Measurements from ENCODE around the gene BMP8A.

Gene BMP8A

DNA sequence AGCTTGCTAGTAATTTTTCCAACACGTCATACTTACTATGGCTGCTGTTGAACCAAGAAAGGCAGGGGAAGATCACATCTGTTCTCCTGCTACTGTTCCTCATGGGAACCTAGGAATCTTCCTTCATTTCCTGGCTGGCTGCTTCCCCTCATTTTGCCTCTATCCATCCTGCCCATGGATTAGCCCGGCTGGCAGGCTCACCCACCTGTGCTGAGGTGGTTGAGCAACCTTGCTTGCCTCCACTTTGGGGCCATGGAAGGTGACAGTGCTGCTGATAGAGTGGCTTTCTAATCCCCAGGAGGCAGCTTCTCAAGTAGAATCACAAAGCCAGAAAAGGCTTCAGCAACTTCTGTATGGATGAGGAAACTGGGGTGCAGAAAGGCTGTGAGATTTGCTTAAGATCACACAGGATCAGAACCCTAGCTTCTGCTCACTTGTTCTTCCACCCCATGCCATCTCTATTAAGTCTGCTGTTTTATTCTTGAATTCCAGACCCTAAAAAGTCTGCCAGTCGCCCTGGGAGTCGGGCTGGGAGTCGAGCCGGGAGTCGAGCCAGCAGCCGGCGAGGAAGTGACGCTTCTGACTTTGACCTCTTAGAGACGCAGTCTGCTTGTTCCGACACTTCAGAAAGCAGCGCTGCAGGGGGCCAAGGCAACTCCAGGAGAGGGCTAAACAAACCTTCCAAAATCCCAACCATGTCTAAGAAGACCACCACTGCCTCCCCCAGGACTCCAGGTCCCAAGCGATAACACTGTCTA lies 6.2 kb upstream of the BMP8A start:
- H3K4ac ChIP-seq (ENCODE audit: low read depth, low read length): no peak overlapping the region
- no peak overlapping the region for H3K27ac ChIP-seq (ENCODE audit: low read depth, low read length)
- no peak overlapping the region for H3K18ac ChIP-seq (ENCODE audit: low read length)
- H3K4me3 ChIP-seq (ENCODE audit: low read length): no peak overlapping the region
- no peak overlapping the region for H3K9ac ChIP-seq (ENCODE audit: low read length)
- H2AK5ac ChIP-seq (ENCODE audit: low read length): no peak overlapping the region
- no peaks in the 10 kb centered on the region for H3K4me1 ChIP-seq (ENCODE audit: control insufficient read depth, low read depth, low read length)
- peaks cover 3% of the 10 kb centered on the region for H3K27me3 ChIP-seq (ENCODE audit: insufficient read depth, low read length, poor library complexity)
- no peak for DNase-seq
- no peak overlapping the region for H2BK120ac ChIP-seq (ENCODE audit: low read depth, low read length)
- no peaks in the 10 kb centered on the region for H3K79me1 ChIP-seq (ENCODE audit: low read length)
- no CpG with 5 or more reads among the region's 14 CpGs for WGBS (ENCODE audit: extremely low coverage, insufficient coverage, low lambda C conversion rate)
- H2BK15ac ChIP-seq (replicated peaks; ENCODE audit: low read depth): no peak overlapping the region
- peaks cover 18% of the 10 kb centered on the region for H3K36me3 ChIP-seq (ENCODE audit: control insufficient read depth, insufficient read depth, low read length)
- H3K23ac ChIP-seq (ENCODE audit: low read length): no peak overlapping the region
- H3K79me2 ChIP-seq (ENCODE audit: control insufficient read depth, insufficient read depth, low read length): no peaks in the 10 kb centered on the region
- H4K5ac ChIP-seq (ENCODE audit: low read length): no peak overlapping the region
- no peak overlapping the region for H4K8ac ChIP-seq (ENCODE audit: low read depth, low read length)
- no peak overlapping the region for H2BK5ac ChIP-seq (ENCODE audit: low read length)
- no peak overlapping the region for H3K56ac ChIP-seq (ENCODE audit: low read length)
- no peak overlapping the region for H3K4me2 ChIP-seq (ENCODE audit: low read length)

DNA sequence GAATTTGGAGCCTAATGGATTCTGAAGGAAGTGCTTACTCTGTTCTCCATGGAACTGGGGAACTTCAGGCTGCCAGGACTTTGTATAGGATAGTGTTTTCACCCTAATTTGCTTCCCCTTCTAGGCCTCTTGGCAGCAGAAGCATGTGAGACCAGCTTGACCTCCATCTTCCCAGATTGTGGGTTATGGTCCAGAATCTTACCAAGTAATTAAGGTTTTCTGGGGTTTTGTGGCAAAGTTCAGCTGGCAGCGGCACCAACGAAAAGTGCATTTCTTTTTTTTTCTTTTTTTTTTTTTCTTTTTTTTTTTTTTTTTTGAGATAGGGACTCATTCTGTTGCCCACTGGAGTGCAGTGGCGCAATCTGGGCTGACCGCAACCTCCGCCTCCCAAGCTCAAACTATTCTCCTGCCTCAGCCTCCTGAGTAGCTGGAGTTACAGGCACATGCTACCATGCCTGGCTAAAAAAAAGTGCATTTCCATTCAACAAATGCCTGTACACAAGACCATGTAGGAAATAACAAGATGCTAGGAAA lies 3.4 kb upstream of the BMP8A start:
- Histone ChIP-seq H2AK5ac (ENCODE audit: low read length) (no peak overlapping the region), H3K56ac (ENCODE audit: low read length) (no peak overlapping the region), H3K4me1 (ENCODE audit: control insufficient read depth, low read depth, low read length) (no peaks in the 10 kb centered on the region), H3K4me2 (ENCODE audit: low read length) (no peak overlapping the region), H4K5ac (ENCODE audit: low read length) (no peak overlapping the region), H2BK5ac (ENCODE audit: low read length) (no peak overlapping the region), H3K4ac (ENCODE audit: low read depth, low read length) (no peak overlapping the region), H3K23ac (ENCODE audit: low read length) (no peak overlapping the region), H3K79me2 (ENCODE audit: control insufficient read depth, insufficient read depth, low read length) (no peaks in the 10 kb centered on the region), H2BK15ac (replicated peaks; ENCODE audit: low read depth) (no peak overlapping the region), H3K27ac (ENCODE audit: low read depth, low read length) (no peak overlapping the region), H4K8ac (ENCODE audit: low read depth, low read length) (no peak overlapping the region), H3K18ac (ENCODE audit: low read length) (no peak overlapping the region), H3K27me3 (ENCODE audit: insufficient read depth, low read length, poor library complexity) (peaks cover 16% of the 10 kb centered on the region), H2BK120ac (ENCODE audit: low read depth, low read length) (no peak overlapping the region), H3K79me1 (ENCODE audit: low read length) (no peaks in the 10 kb centered on the region), H3K36me3 (ENCODE audit: control insufficient read depth, insufficient read depth, low read length) (peaks cover 18% of the 10 kb centered on the region), H3K9ac (ENCODE audit: low read length) (no peak overlapping the region), H3K4me3 (ENCODE audit: low read length) (no peak overlapping the region)
- no peak for DNase-seq
- no CpG with 5 or more reads among the region's 5 CpGs for WGBS (ENCODE audit: extremely low coverage, insufficient coverage, low lambda C conversion rate)

DNA sequence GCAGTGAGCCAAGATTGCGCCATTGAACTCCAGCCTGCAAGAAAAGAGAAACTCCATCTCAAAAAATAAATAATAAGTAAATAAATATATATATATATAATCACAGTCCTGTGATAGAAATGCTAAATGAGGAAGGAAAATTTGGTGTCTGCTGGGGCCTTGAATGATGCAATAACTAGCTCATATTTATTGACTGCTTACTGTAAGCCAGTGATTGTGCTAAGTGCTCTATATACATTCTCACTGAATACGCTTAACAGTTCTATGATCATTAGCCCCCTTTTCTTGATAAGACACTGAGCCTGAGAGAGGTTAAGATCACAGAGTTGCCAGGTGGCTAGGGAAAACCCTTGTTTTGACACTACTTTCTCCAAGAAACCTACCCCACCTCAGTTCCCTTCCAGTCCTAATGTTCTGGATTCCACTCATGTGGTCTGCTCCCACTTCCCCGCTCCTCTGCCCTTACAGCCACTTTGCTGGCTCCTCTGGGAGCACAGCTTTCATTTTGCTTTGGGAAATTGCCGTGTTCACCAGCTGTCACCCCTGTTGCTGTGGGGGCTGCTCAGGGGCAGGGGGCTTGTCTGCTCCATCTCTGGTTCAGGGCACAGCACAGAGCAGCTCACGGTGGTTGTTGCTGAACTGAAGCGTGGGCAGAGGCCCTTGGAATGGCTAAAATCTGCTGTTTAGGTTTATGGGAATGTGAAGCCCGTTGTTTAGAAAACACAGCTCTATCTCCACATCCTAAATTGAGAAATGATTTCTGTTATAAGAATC lies 2.5 kb upstream of the BMP8A start:
- no peak overlapping the region for H3K18ac ChIP-seq (ENCODE audit: low read length)
- peaks cover 20% of the 10 kb centered on the region for H3K27me3 ChIP-seq (ENCODE audit: insufficient read depth, low read length, poor library complexity)
- no CpG with 5 or more reads among the region's 7 CpGs for WGBS (ENCODE audit: extremely low coverage, insufficient coverage, low lambda C conversion rate)

DNA sequence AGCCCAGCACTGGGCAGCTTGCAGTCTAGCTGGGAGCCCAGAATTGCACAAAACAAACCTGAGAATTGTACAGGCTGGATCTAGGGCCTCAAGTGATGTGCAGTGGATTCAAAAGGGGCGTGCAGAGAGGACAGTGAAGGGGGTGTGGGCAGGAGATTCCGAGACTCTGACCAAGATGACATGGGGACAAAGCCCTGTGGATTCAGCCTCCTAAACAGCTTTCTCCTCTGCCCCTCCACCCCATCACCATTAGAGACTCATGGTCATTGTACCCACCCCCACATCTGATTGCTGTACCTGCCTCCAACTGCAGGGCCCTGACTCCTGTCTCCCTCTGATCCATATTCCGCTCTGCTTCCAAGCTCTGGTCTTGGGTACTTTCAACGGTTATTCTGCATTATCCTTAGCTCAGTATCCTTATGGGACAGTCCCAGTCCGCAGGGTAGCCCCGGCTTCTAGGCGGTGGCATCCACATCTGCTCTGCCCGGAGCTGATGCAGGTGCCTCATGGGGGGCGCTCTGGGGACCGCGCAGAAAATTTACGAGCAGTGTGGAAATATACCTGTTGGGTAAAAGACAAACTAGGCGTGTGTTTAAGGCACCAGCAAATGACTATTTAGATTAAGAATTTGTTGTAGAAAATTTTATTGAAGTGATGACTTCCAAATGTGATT lies 1.7 kb upstream of the BMP8A start:
- no peaks in the 10 kb centered on the region for H3K79me1 ChIP-seq (ENCODE audit: low read length)
- no peaks in the 10 kb centered on the region for H3K79me2 ChIP-seq (ENCODE audit: control insufficient read depth, insufficient read depth, low read length)
- no peak overlapping the region for H3K4ac ChIP-seq (ENCODE audit: low read depth, low read length)
- H3K18ac ChIP-seq (ENCODE audit: low read length): no peak overlapping the region
- no peak overlapping the region for H3K4me2 ChIP-seq (ENCODE audit: low read length)
- no peak overlapping the region for H4K8ac ChIP-seq (ENCODE audit: low read depth, low read length)
- H2BK120ac ChIP-seq (ENCODE audit: low read depth, low read length): no peak overlapping the region
- no peak overlapping the region for H2BK15ac ChIP-seq (replicated peaks; ENCODE audit: low read depth)
- no peak overlapping the region for H3K56ac ChIP-seq (ENCODE audit: low read length)
- H3K23ac ChIP-seq (ENCODE audit: low read length): no peak overlapping the region
- no peaks in the 10 kb centered on the region for H3K4me1 ChIP-seq (ENCODE audit: control insufficient read depth, low read depth, low read length)
- no CpG with 5 or more reads among the region's 13 CpGs for WGBS (ENCODE audit: extremely low coverage, insufficient coverage, low lambda C conversion rate)
- DNase-seq: no peak
- peaks cover 13% of the 10 kb centered on the region for H3K36me3 ChIP-seq (ENCODE audit: control insufficient read depth, insufficient read depth, low read length)
- H3K9ac ChIP-seq (ENCODE audit: low read length): no peak overlapping the region
- no peak overlapping the region for H3K27ac ChIP-seq (ENCODE audit: low read depth, low read length)
- H4K5ac ChIP-seq (ENCODE audit: low read length): no peak overlapping the region
- no peak overlapping the region for H2AK5ac ChIP-seq (ENCODE audit: low read length)
- H3K27me3 ChIP-seq (ENCODE audit: insufficient read depth, low read length, poor library complexity): peaks cover 20% of the 10 kb centered on the region
- H3K4me3 ChIP-seq (ENCODE audit: low read length): no peak overlapping the region
- H2BK5ac ChIP-seq (ENCODE audit: low read length): no peak overlapping the region

More for the DNA sequence above, 2.5 kb upstream of the BMP8A start:
- no peak for DNase-seq
- Histone ChIP-seq H2BK120ac (ENCODE audit: low read depth, low read length) (no peak overlapping the region), H3K4me1 (ENCODE audit: control insufficient read depth, low read depth, low read length) (no peaks in the 10 kb centered on the region), H3K4ac (ENCODE audit: low read depth, low read length) (no peak overlapping the region), H3K56ac (ENCODE audit: low read length) (no peak overlapping the region), H3K79me2 (ENCODE audit: control insufficient read depth, insufficient read depth, low read length) (no peaks in the 10 kb centered on the region), H3K27ac (ENCODE audit: low read depth, low read length) (no peak overlapping the region), H4K5ac (ENCODE audit: low read length) (no peak overlapping the region), H3K79me1 (ENCODE audit: low read length) (no peaks in the 10 kb centered on the region), H4K8ac (ENCODE audit: low read depth, low read length) (no peak overlapping the region), H2BK15ac (replicated peaks; ENCODE audit: low read depth) (no peak overlapping the region), H3K4me2 (ENCODE audit: low read length) (no peak overlapping the region), H3K23ac (ENCODE audit: low read length) (no peak overlapping the region), H3K9ac (ENCODE audit: low read length) (no peak overlapping the region), H2BK5ac (ENCODE audit: low read length) (no peak overlapping the region), H3K36me3 (ENCODE audit: control insufficient read depth, insufficient read depth, low read length) (peaks cover 16% of the 10 kb centered on the region), H3K4me3 (ENCODE audit: low read length) (no peak overlapping the region), H2AK5ac (ENCODE audit: low read length) (no peak overlapping the region)

DNA sequence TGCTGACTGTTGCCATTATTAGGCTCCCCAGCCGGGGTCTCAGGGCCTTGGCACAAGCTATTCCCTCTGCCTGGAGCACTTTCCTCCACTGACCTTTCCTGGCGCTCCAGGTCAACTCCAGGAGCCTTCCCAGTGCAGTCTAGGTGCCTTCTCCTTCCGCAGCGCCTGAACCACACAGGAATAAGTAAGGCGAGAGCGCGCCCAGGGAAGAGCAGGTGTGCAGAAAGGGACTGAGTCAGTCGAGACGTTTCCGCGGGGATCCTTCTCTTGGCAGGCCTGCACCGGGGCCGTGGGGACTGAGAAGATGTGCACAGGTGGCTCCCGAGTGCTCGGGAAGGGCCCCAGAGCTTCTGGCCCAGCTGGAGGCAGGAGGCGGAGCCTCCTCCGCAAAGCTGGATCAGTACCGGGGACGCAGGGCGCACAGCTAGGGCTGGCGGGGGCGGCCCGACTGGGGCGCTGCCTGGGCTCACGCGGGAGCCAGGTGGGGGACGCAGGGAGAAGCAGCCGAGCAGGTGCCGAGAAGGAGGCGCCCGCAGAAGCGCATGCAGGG lies 765 bp upstream of the BMP8A start:
- WGBS (ENCODE audit: extremely low coverage, insufficient coverage, low lambda C conversion rate): no CpG with 5 or more reads among the region's 32 CpGs
- H3K18ac ChIP-seq (ENCODE audit: low read length): no peak overlapping the region

More for the DNA sequence above, 765 bp upstream of the BMP8A start:
- H2BK5ac ChIP-seq (ENCODE audit: low read length): no peak overlapping the region
- H3K4ac ChIP-seq (ENCODE audit: low read depth, low read length): no peak overlapping the region
- no peak overlapping the region for H2BK15ac ChIP-seq (replicated peaks; ENCODE audit: low read depth)
- H3K9ac ChIP-seq (ENCODE audit: low read length): no peak overlapping the region
- H3K23ac ChIP-seq (ENCODE audit: low read length): no peak overlapping the region
- no peak overlapping the region for H3K27ac ChIP-seq (ENCODE audit: low read depth, low read length)
- no peaks in the 10 kb centered on the region for H3K4me1 ChIP-seq (ENCODE audit: control insufficient read depth, low read depth, low read length)
- H3K36me3 ChIP-seq (ENCODE audit: control insufficient read depth, insufficient read depth, low read length): peaks cover 4% of the 10 kb centered on the region
- no peak overlapping the region for H2BK120ac ChIP-seq (ENCODE audit: low read depth, low read length)
- no peaks in the 10 kb centered on the region for H3K79me1 ChIP-seq (ENCODE audit: low read length)
- peaks cover 20% of the 10 kb centered on the region for H3K27me3 ChIP-seq (ENCODE audit: insufficient read depth, low read length, poor library complexity)
- H3K79me2 ChIP-seq (ENCODE audit: control insufficient read depth, insufficient read depth, low read length): no peaks in the 10 kb centered on the region
- no peak overlapping the region for H3K56ac ChIP-seq (ENCODE audit: low read length)
- peak overlapping the region; percentile 50 for H3K4me2 ChIP-seq (ENCODE audit: low read length)
- no peak overlapping the region for H4K5ac ChIP-seq (ENCODE audit: low read length)
- no peak overlapping the region for H3K4me3 ChIP-seq (ENCODE audit: low read length)
- no peak overlapping the region for H2AK5ac ChIP-seq (ENCODE audit: low read length)
- no peak overlapping the region for H4K8ac ChIP-seq (ENCODE audit: low read depth, low read length)
- DNase-seq: no peak

All from mesendoderm (in vitro differentiated cells).